Ovary (tissue), 9 donors: ENCODE data around the gene SYNM. TPM values are rescaled to one million over a fixed set of nuclear protein-coding genes. Genes with fewer than 3 reads are reported as not detected.
"Not testable (repeated sequence)": the region's sequence is repeated elsewhere in the genome, so short reads cannot be mapped to it uniquely, and the experiment has no call there.

ENCODE experiments used
- DNase-seq, 5 donors: peaks; one replicate each; pipeline ENCODE4 v3.0.0-alpha.2; 2019 to 2020
- H3K27ac ChIP-seq, 2 donors: fragments of 200-600 bp; one replicate each; pipeline versions ENCODE4 v1.5.1 to v1.8.0; 2019 to 2022
- H3K27me3 ChIP-seq: fragments of 200-600 bp; one replicate; pipeline ENCODE4 v1.8.0; 2022
- H3K36me3 ChIP-seq: fragments of 200-600 bp; sonication (generic); one replicate; pipeline ENCODE4 v1.5.1; 2019
- H3K4me1 ChIP-seq: one replicate; pipeline ENCODE4 v1.8.1; 2013; ENCODE audit warnings: mild to moderate bottlenecking, moderate library complexity; ENCODE audit not compliant: insufficient read depth
- H3K4me3 ChIP-seq: fragments of 200-600 bp; sonication (generic); one replicate; pipeline ENCODE4 v1.5.1; 2017
- H3K9me3 ChIP-seq, 2 donors: fragments of 200-600 bp in 1 of 2; sonication (generic) in 1 of 2; one replicate each; pipeline versions ENCODE4 v1.5.1 to v1.8.1; 2013 to 2019; ENCODE audit warnings: mild to moderate bottlenecking in 1 of 2, moderate library complexity in 1 of 2
- EP300 ChIP-seq: sonication (generic); formaldehyde crosslinking; IDR thresholded peaks from one replicate; pipeline ENCODE4 v1.6.1; 2017; ENCODE audit warnings: antibody characterized with exemption
- POLR2A ChIP-seq: fragments of 450-650 bp; IDR thresholded peaks from one replicate; pipeline ENCODE4 v1.6.1; 2017; ENCODE audit warnings: antibody characterized with exemption, mild to moderate bottlenecking, moderate library complexity
- WGBS, 3 donors: extraction: QIAGEN DNeasy Blood & Tissue Kit in 1 of 3; methylation state at CpG; one replicate each; pipeline versions ENCODE4 v1.1.5 to v1.1.7; 2013 to 2017; 5-methylcytosine and 5-hydroxymethylcytosine counted together
- intact Hi-C, 4 donors: fragments of 100-400 bp; cut with DNase I; formaldehyde crosslinking; loops; one replicate each; pipeline versions ENCODE4 v1.11.0 to v1.15.1; 2022 to 2023
- polyA plus RNA-seq, 2 donors: library from polyadenylated mRNA; stranded (reverse); fragments of 200-250 nt in 1 of 2; fragments of 350-450 nt in 1 of 2; fragmentation: Illumina TruSeq in 1 of 2; extraction: RNeasy Lipid Tissue Mini Kit (QIAGEN cat#74804) in 1 of 2; gene quantifications; one replicate each; pipeline ENCODE4 v1.2.3, GENCODE V29; 2013 to 2014
- total RNA-seq, 7 donors: library from RNA; depleted of rRNA in 2 of 7; stranded (reverse); fragments of >200 nt in 2 of 7; fragmentation: NEBNext Ultra II Directional in 3 of 7; extraction: Animal tissue kit (Norgen Biotek cat#: 25700) in 3 of 7; gene quantifications; one replicate each; pipeline versions ENCODE4 v1.1.0 to v1.2.4, GENCODE V29; 2016 to 2023
- TF ChIP-seq, protein P1 (sequence below), 3 donors: fragments of 450-650 bp in 2 of 3; fragments of 200-600 bp in 1 of 3; IDR thresholded peaks; one replicate each; pipeline versions ENCODE4 v1.5.1 to v1.8.0; 2016 to 2022; ENCODE audit warnings: antibody characterized with exemption in 3 of 3, mild to moderate bottlenecking in 1 of 3
- donor health status: DM: no; HTN: no; CAD: no; lungs with moderate emphysema.
- donor health status: DM: no; HTN: no; CAD: no.
- donor health status: Bipolar disorder and iron deficiency.
- donor health status: DM: yes; HTN: yes; CAD: no.
- donor health status: DM: no; HTN: no; CAD: no.
- donor health status: DM: yes; HTN: yes; CAD: no.

SYNM gene
- total and polyA plus RNA-seq, 9 donors, result 4.5 to 54.0 (median 14.9) TPM

DNA sequence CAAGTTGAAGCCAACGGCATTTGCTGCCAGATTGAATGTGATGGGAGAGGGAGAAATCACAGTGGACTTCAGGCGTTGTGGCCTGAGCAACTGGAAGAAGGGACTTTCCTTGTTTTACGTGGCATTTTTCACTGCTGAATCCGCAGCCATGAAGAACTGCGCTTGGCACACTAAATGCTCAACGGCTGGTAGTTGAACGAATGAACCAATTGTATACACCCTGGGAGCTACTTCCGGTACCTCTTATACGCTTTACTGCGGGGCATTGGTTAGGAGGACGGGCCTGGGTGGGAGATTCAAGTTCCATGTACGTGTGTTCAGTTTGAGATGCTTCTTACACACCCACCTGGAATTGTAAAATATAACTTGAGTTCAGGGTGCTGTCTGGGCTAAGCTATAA is 5.2 kb downstream of the SYNM start:
- Histone ChIP-seq H3K27ac (no peak overlapping the region), H3K9me3 (no peaks in the 10 kb centered on the region), H3K36me3 (no peaks in the 10 kb centered on the region), H3K4me1 (peaks cover 3% of the 10 kb centered on the region), H3K4me3 (no peak overlapping the region), H3K27me3 (no peaks in the 10 kb centered on the region)
- intact Hi-C loops, result no loop called here
- TF ChIP-seq, protein P1, sequence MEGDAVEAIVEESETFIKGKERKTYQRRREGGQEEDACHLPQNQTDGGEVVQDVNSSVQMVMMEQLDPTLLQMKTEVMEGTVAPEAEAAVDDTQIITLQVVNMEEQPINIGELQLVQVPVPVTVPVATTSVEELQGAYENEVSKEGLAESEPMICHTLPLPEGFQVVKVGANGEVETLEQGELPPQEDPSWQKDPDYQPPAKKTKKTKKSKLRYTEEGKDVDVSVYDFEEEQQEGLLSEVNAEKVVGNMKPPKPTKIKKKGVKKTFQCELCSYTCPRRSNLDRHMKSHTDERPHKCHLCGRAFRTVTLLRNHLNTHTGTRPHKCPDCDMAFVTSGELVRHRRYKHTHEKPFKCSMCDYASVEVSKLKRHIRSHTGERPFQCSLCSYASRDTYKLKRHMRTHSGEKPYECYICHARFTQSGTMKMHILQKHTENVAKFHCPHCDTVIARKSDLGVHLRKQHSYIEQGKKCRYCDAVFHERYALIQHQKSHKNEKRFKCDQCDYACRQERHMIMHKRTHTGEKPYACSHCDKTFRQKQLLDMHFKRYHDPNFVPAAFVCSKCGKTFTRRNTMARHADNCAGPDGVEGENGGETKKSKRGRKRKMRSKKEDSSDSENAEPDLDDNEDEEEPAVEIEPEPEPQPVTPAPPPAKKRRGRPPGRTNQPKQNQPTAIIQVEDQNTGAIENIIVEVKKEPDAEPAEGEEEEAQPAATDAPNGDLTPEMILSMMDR (IDR thresholded peaks at IDR 0.05), result no peak
- TF ChIP-seq EP300 (no peak), POLR2A (no peak)
- DNase-seq, result no peak
- 90 to 95% (median 92%) methylated on average over 12 of the region's 12 CpGs for WGBS, 3 donors

DNA sequence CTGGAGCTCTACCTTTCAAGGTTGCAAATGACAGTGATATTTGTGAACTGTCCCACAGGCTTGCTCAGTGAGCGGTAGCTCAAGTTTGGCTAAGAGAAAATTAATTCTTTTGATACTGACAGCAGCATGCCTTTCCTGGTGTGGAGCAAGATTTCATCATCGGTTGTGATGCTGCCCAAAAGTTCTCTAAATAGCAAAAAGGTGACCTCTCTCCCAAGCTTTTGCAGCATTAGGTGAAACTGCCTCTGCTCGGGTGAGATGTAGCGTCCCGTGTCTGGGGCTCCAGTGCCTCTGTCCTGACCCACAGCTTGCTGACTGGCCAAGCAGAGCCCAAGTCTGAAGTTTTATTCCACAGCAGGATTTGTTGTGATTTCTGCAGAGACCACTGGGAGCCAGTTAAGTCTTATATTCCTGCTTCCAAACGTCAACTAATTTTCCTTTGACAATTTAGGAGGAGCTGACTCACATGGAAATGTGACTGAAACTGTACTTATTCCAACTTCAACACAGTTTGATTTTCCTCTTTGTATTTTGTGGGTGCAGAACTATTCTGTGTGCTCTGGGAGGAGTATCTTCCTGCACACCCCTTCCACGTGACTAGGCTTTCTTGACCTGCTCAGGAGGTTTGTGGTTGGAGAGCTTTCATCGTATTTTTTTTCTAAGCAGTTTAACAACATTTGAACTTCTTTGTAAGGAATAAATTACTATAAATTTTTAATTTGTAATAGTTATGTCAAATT is 5.9 kb downstream of the SYNM start:
- Histone ChIP-seq H3K27me3 (no peaks in the 10 kb centered on the region), H3K4me1 (peaks cover 3% of the 10 kb centered on the region), H3K27ac (no peak overlapping the region), H3K36me3 (no peaks in the 10 kb centered on the region), H3K9me3 (no peaks in the 10 kb centered on the region), H3K4me3 (no peak overlapping the region)
- intact Hi-C loops, result no loop called here
- 44 to 51% (median 48%) methylated on average over 8 of the region's 8 CpGs for WGBS, 3 donors
- DNase-seq, result no peak
- TF ChIP-seq EP300 (no peak), POLR2A (no peak)
- TF ChIP-seq, protein P1 (IDR thresholded peaks at IDR 0.05), result no peak

DNA sequence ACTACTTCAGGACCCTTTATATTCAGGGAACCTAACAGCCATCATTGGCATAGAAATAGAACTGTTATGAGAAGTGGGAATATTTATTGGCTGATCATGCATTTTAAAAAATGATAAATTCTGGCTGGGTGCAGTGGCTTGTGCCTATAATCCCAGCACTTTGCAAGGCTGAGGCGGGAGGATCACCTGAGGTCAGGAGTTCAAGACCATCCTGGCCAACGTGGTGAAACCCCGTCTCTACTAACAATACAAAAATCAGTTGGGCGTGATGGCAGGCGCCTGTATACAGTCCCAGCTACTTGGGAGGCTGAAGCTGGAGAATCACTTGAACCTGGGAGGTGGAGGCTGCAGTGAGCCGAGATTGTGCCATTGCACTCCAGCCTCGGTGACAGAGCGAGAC is 6.8 kb downstream of the SYNM start:
- H3K27ac ChIP-seq, H3K36me3 ChIP-seq, H3K9me3 ChIP-seq, DNase-seq, intact Hi-C loops, H3K4me3 ChIP-seq, H3K4me1 ChIP-seq, H3K27me3 ChIP-seq: not testable (repeated sequence)
- 75 to 81% (median 80%) methylated on average over 8 of the region's 8 CpGs for WGBS, 3 donors

DNA sequence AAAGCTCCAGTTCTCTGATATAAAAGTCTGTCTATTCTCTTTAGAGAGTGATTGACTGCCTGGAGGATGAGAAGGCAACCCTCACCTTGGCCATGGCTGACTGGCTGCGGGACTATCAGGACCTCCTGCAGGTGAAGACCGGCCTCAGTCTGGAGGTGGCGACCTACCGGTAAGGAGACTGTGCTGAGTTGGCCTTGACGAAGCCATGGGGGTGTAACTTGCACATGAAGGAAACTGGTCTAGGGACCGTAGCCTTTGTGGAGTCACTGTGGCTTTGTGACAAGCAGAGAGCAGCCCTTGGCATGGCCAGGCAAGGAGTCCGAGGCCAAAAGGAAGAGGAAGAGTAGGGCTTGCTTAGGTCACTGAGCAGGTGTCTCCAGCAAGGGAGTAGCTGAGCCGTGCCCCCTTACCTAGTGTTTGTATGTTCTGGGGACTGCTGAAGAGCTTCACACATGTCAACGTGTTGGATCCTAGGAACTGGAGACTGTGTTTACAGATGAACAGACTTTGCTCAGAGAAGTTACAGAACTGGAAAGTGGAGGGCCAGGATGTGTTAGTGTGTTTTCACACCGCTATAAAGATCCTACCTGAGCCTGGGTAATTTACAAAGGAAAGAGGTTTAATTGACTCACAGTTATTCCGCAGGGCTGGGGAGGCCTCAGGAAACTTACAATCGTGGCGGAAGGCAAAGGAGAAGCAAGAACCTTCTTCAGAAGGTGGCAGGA is 8.8 kb downstream of the SYNM start:
- WGBS, 3 donors, result 91% methylated on average over 13 of the region's 13 CpGs
- no peak overlapping the region for H3K4me3 ChIP-seq
- no peak overlapping the region for H3K27ac ChIP-seq
- no peaks in the 10 kb centered on the region for H3K27me3 ChIP-seq
- no peak for TF ChIP-seq EP300
- no peak for TF ChIP-seq POLR2A
- TF ChIP-seq, protein P1 (IDR thresholded peaks at IDR 0.05), result no peak
- no peaks in the 10 kb centered on the region for H3K36me3 ChIP-seq
- H3K4me1 ChIP-seq, result no peaks in the 10 kb centered on the region
- H3K9me3 ChIP-seq, result no peaks in the 10 kb centered on the region
- no peak for DNase-seq
- intact Hi-C loops, result no loop called here
